Neuronal stem cell (in vitro differentiated cells): ENCODE results near the gene GALNT17.

Experiments used
- DNase-seq: peaks from one replicate; pipeline ENCODE4 v3.0.0-alpha.2; 2013; ENCODE audit warnings: low spot score
- H2AFZ ChIP-seq: one replicate; pipeline ENCODE4 v1.6.1; 2013; ENCODE audit warnings: mild to moderate bottlenecking, low read length, inconsistent platforms
- H2AK5ac ChIP-seq: 2 replicates; pipeline ENCODE4 v1.6.1; 2013; ENCODE audit warnings: low read depth, mild to moderate bottlenecking, inconsistent platforms, low read length, moderate library complexity, mixed read lengths
- H2BK120ac ChIP-seq: 2 replicates; pipeline ENCODE4 v1.6.1; 2013; ENCODE audit warnings: low read depth, mild to moderate bottlenecking, inconsistent platforms, low read length, moderate library complexity, mixed read lengths
- H2BK12ac ChIP-seq: one replicate; pipeline ENCODE4 v1.6.1; 2013; ENCODE audit warnings: low read length, inconsistent platforms
- H2BK15ac ChIP-seq: 2 replicates; pipeline ENCODE4 v1.6.1; 2013; ENCODE audit warnings: mild to moderate bottlenecking, low read length, inconsistent platforms, mixed read lengths
- H2BK5ac ChIP-seq: one replicate; pipeline ENCODE4 v1.6.1; 2013; ENCODE audit warnings: inconsistent platforms, mild to moderate bottlenecking, low read length, moderate library complexity
- H3K14ac ChIP-seq: one replicate; pipeline ENCODE4 v1.6.1; 2013; ENCODE audit warnings: low read length, inconsistent platforms
- H3K18ac ChIP-seq: 2 replicates; pipeline ENCODE4 v1.6.1; 2013; ENCODE audit warnings: low read length, inconsistent platforms
- H3K23ac ChIP-seq: 2 replicates; pipeline ENCODE4 v1.6.1; 2013; ENCODE audit warnings: low read depth, mild to moderate bottlenecking, mixed read lengths, low read length, inconsistent platforms; ENCODE audit not compliant: poor library complexity
- H3K27ac ChIP-seq: replicated peaks from 3 replicates; pipeline ENCODE4 v1.5.1; 2013; ENCODE audit warnings: low read length, inconsistent platforms
- H3K27me3 ChIP-seq, 3 experiments: 2 replicates each; pipeline ENCODE4 v1.6.1; 2013; ENCODE audit warnings: low read length in 3 of 3, mild to moderate bottlenecking in 2 of 3, inconsistent platforms in 1 of 3, low read depth in 1 of 3, mixed read lengths in 1 of 3, moderate library complexity in 1 of 3; ENCODE audit not compliant: control insufficient read depth in 3 of 3, insufficient read depth in 3 of 3
- H3K36me3 ChIP-seq, 2 donors: replicated peaks in 1 of 2; 2 replicates each; pipeline ENCODE4 v1.6.1; 2013; ENCODE audit warnings: low read length in 2 of 2; ENCODE audit not compliant: control insufficient read depth in 2 of 2, insufficient read depth in 2 of 2
- H3K4ac ChIP-seq: 2 replicates; pipeline ENCODE4 v1.6.1; 2013; ENCODE audit warnings: inconsistent platforms, mild to moderate bottlenecking, low read length, moderate library complexity
- H3K4me1 ChIP-seq, 2 donors: 1 replicate in 1 of 2; 2 replicates in 1 of 2; pipeline ENCODE4 v1.6.1; 2013; ENCODE audit warnings: low read length in 2 of 2, low read depth in 1 of 2; ENCODE audit not compliant: control insufficient read depth in 2 of 2, insufficient read depth in 1 of 2
- H3K4me2 ChIP-seq: one replicate; pipeline ENCODE4 v1.6.1; 2013; ENCODE audit warnings: mild to moderate bottlenecking, low read length, inconsistent platforms; ENCODE audit not compliant: insufficient read depth, poor library complexity, severe bottlenecking
- H3K4me3 ChIP-seq, 2 donors: 2 replicates each; pipeline ENCODE4 v1.5.1; 2013; ENCODE audit warnings: low read length in 2 of 2, mild to moderate bottlenecking in 2 of 2, inconsistent platforms in 1 of 2, moderate library complexity in 1 of 2
- H3K79me1 ChIP-seq: one replicate; pipeline ENCODE4 v1.6.1; 2013; ENCODE audit warnings: low read depth, mild to moderate bottlenecking, inconsistent platforms, low read length, moderate library complexity
- H3K9ac ChIP-seq: one replicate; pipeline ENCODE4 v1.6.1; 2013; ENCODE audit warnings: mild to moderate bottlenecking, low read depth, low read length, inconsistent platforms; ENCODE audit not compliant: poor library complexity
- H3K9me3 ChIP-seq, 2 donors: replicated peaks in 1 of 2; 2 replicates each; pipeline versions ENCODE3 to v1.6.1; 2013; ENCODE audit warnings: low read length in 2 of 2, mild to moderate bottlenecking in 2 of 2, inconsistent platforms in 1 of 2, low read depth in 1 of 2, mixed read lengths in 1 of 2, moderate library complexity in 1 of 2; ENCODE audit not compliant: control insufficient read depth in 2 of 2, insufficient read depth in 1 of 2
- H4K8ac ChIP-seq: one replicate; pipeline ENCODE4 v1.6.1; 2013; ENCODE audit warnings: low read depth, mild to moderate bottlenecking, inconsistent platforms, low read length, moderate library complexity
- H4K91ac ChIP-seq: one replicate; pipeline ENCODE4 v1.6.1; 2013; ENCODE audit warnings: low read length, low read depth, mild to moderate bottlenecking, inconsistent platforms; ENCODE audit not compliant: poor library complexity
- WGBS, 2 donors: extraction: QIAGEN DNeasy Blood & Tissue Kit; methylation state at CpG; one replicate each; pipeline ENCODE4 v1.1.7; 2013; ENCODE audit warnings: missing lambda C conversion rate in 2 of 2, mixed read lengths in 1 of 2; ENCODE audit not compliant: insufficient read length in 2 of 2, insufficient replicate concordance in 1 of 2; ENCODE audit errors: extremely low coverage in 2 of 2; 5-methylcytosine and 5-hydroxymethylcytosine counted together

Gene GALNT17

GRCh38 chr7:71473366-71473967, 341.5 kb downstream of the GALNT17 start:
- Histone ChIP-seq H3K23ac (no peak overlapping the region), H3K9ac (no peak overlapping the region), H3K18ac (no peak overlapping the region), H3K9me3 (peaks cover 6 to 20% of the 10 kb centered on the region in 2 donors), H2BK15ac (no peak overlapping the region), H2BK12ac (no peak overlapping the region), H2BK120ac (no peak overlapping the region), H2AK5ac (no peak overlapping the region), H3K4me3 (no peak overlapping the region), H3K27ac (no peak overlapping the region), H3K79me1 (no peaks in the 10 kb centered on the region), H4K91ac (no peak overlapping the region), H4K8ac (no peak overlapping the region), H3K4me2 (no peak overlapping the region), H2AFZ (no peak overlapping the region), H3K36me3 (no peaks in the 10 kb centered on the region), H3K4ac (no peak overlapping the region), H2BK5ac (no peak overlapping the region), H3K27me3 (no peaks in the 10 kb centered on the region), H3K4me1 (peaks cover 0 to 9% of the 10 kb centered on the region in 2 donors), H3K14ac (no peak overlapping the region)
- no peak for DNase-seq
- WGBS, 2 donors = no CpG with 5 or more reads among the region's 2 CpGs

- Histone ChIP-seq H2AFZ (no peak overlapping the region), H2BK12ac (no peak overlapping the region), H3K4me3 (no peak overlapping the region), H3K9ac (no peak overlapping the region), H3K9me3 (peaks cover 6 to 12% of the 10 kb centered on the region in 2 donors), H2BK120ac (no peak overlapping the region), H3K36me3 (no peaks in the 10 kb centered on the region), H3K27me3 (no peaks in the 10 kb centered on the region), H3K4me2 (no peak overlapping the region), H3K4ac (no peak overlapping the region), H3K23ac (no peak overlapping the region), H3K14ac (no peak overlapping the region), H3K27ac (no peak overlapping the region), H4K91ac (no peak overlapping the region), H2BK5ac (no peak overlapping the region), H2BK15ac (no peak overlapping the region), H3K4me1 (peaks cover 0 to 9% of the 10 kb centered on the region in 2 donors), H4K8ac (no peak overlapping the region), H2AK5ac (no peak overlapping the region), H3K18ac (no peak overlapping the region), H3K79me1 (no peaks in the 10 kb centered on the region)
- no CpG with 5 or more reads among the region's 7 CpGs for WGBS, 2 donors
- DNase-seq = no peak
Observed at GRCh38 chr7:71477441-71477840, 345.5 kb downstream of the GALNT17 start.

DNA sequence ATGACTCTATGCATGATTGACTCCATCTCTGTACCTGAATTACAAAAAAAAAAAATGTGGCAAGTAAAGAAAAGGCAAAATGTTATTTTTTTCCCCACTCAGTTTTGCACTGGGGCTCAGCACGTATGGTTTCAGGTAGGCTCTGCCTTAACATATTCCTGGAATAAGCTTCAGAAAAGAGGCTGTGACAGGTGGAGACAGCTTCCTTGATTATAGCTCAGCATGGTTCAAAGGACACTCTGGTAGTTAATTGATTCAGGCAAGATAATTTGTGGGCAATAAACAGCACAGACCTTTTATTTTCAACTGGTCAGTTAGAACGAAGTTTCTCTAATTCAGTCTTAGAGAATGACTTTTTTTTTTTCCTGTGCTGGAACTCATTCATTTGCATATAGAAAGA, 347.3 kb downstream of the GALNT17 start:
- Histone ChIP-seq H2AK5ac (no peak overlapping the region), H3K18ac (no peak overlapping the region), H3K9ac (no peak overlapping the region), H2BK5ac (no peak overlapping the region), H3K36me3 (no peaks in the 10 kb centered on the region), H3K27me3 (no peaks in the 10 kb centered on the region), H3K79me1 (no peaks in the 10 kb centered on the region), H2AFZ (no peak overlapping the region), H4K8ac (no peak overlapping the region), H3K23ac (no peak overlapping the region), H3K27ac (no peak overlapping the region), H2BK120ac (no peak overlapping the region), H3K4me1 (no peaks in the 10 kb centered on the region), H3K9me3 (peaks cover 6 to 12% of the 10 kb centered on the region in 2 donors), H2BK12ac (no peak overlapping the region), H3K4ac (no peak overlapping the region), H2BK15ac (no peak overlapping the region), H3K4me3 (no peak overlapping the region), H4K91ac (no peak overlapping the region), H3K4me2 (no peak overlapping the region), H3K14ac (no peak overlapping the region)
- WGBS, 2 donors = no CpG with 5 or more reads among the region's 2 CpGs
- no peak for DNase-seq

GRCh38 chr7:71480791-71481190, 348.8 kb downstream of the GALNT17 start:
- no peak overlapping the region for H3K27ac ChIP-seq
- H2BK5ac ChIP-seq = no peak overlapping the region
- H3K4me3 ChIP-seq = no peak overlapping the region
- no peak overlapping the region for H2AK5ac ChIP-seq
- H4K8ac ChIP-seq = no peak overlapping the region
- H3K4me1 ChIP-seq = no peaks in the 10 kb centered on the region
- peak overlapping the region; percentile 19 for H3K18ac ChIP-seq
- H3K36me3 ChIP-seq = no peaks in the 10 kb centered on the region
- H3K9ac ChIP-seq = no peak overlapping the region
- no peak overlapping the region for H4K91ac ChIP-seq
- no peak overlapping the region for H2BK15ac ChIP-seq
- H3K14ac ChIP-seq = no peak overlapping the region
- DNase-seq = no peak
- no peak overlapping the region for H3K23ac ChIP-seq
- H3K9me3 ChIP-seq = no peaks in the 10 kb centered on the region
- no CpG with 5 or more reads among the region's 2 CpGs for WGBS, 2 donors
- no peak overlapping the region for H3K4me2 ChIP-seq
- H2BK12ac ChIP-seq = no peak overlapping the region
- H3K4ac ChIP-seq = no peak overlapping the region
- H2AFZ ChIP-seq = no peak overlapping the region
- no peaks in the 10 kb centered on the region for H3K79me1 ChIP-seq
- H3K27me3 ChIP-seq = no peaks in the 10 kb centered on the region
- no peak overlapping the region for H2BK120ac ChIP-seq
